ENCODE data around the gene KNCN. TPM values are rescaled to one million over a fixed set of nuclear protein-coding genes. Genes with fewer than 3 reads are reported as not detected.

KNCN gene
- total and polyA plus RNA-seq, 5 donors from 2014 or later = not detected

GRCh38 chr1:46563341-46563740 is 11.9 kb upstream of the KNCN start:
- no peaks in the 10 kb centered on the region for H3K27me3 Mint-ChIP-seq
- Histone ChIP-seq H3K4me3 (ENCODE audit: low read depth, low read length) (no peak overlapping the region), H3K27me3 (ENCODE audit: control insufficient read depth, insufficient read depth, low read length) (no peaks in the 10 kb centered on the region), H3K4me1 (ENCODE audit: control insufficient read depth, insufficient read depth, low read length, poor library complexity, severe bottlenecking) (no peaks in the 10 kb centered on the region), H3K9me3 (ENCODE audit: control insufficient read depth in 2 of 2, low read length in 2 of 2) (no peaks in the 10 kb centered on the region), H3K36me3 (ENCODE audit: control insufficient read depth, insufficient read depth, low read length) (peaks cover 49% of the 10 kb centered on the region), H3K27ac (ENCODE audit: insufficient read depth, low read length, poor library complexity, severe bottlenecking) (no peak overlapping the region)
- ATAC-seq (ENCODE audit: low read depth in 2 of 2) (no peak), DNase-seq (no peak)
- no peak overlapping the region for H3K27ac Mint-ChIP-seq
- H3K4me3 Mint-ChIP-seq = no peak overlapping the region
- H3K9me3 Mint-ChIP-seq = no peaks in the 10 kb centered on the region
- no peaks in the 10 kb centered on the region for H3K4me1 Mint-ChIP-seq
- H3K36me3 Mint-ChIP-seq = peaks cover 45% of the 10 kb centered on the region

- H3K4me3 ChIP-seq (ENCODE audit: low read depth, low read length) = no peak overlapping the region
- H3K27me3 ChIP-seq (ENCODE audit: control insufficient read depth, insufficient read depth, low read length) = no peaks in the 10 kb centered on the region
- H3K27ac ChIP-seq (ENCODE audit: insufficient read depth, low read length, poor library complexity, severe bottlenecking) = no peak overlapping the region
- Mint-ChIP-seq H3K27me3 (no peaks in the 10 kb centered on the region), H3K9me3 (no peaks in the 10 kb centered on the region), H3K4me3 (no peak overlapping the region), H3K4me1 (no peaks in the 10 kb centered on the region), H3K27ac (no peak overlapping the region), H3K36me3 (peaks cover 41% of the 10 kb centered on the region)
- ATAC-seq (ENCODE audit: low read depth in 2 of 2) (no peak), DNase-seq (no peak)
- no peaks in the 10 kb centered on the region for H3K9me3 ChIP-seq (ENCODE audit: control insufficient read depth in 2 of 2, low read length in 2 of 2)
- H3K36me3 ChIP-seq (ENCODE audit: control insufficient read depth, insufficient read depth, low read length) = peaks cover 47% of the 10 kb centered on the region
- H3K4me1 ChIP-seq (ENCODE audit: control insufficient read depth, insufficient read depth, low read length, poor library complexity, severe bottlenecking) = no peaks in the 10 kb centered on the region
Observed at GRCh38 chr1:46562498-46562897, 11.1 kb upstream of the KNCN start.

GRCh38 chr1:46558966-46559365 is 7.5 kb upstream of the KNCN start:
- no peak overlapping the region for H3K27ac ChIP-seq (ENCODE audit: insufficient read depth, low read length, poor library complexity, severe bottlenecking)
- ATAC-seq (ENCODE audit: low read depth in 2 of 2) = no peak
- peaks cover 27% of the 10 kb centered on the region for H3K36me3 ChIP-seq (ENCODE audit: control insufficient read depth, insufficient read depth, low read length)
- DNase-seq = no peak
- Mint-ChIP-seq H3K9me3 (no peaks in the 10 kb centered on the region), H3K27ac (no peak overlapping the region), H3K36me3 (peaks cover 23% of the 10 kb centered on the region), H3K27me3 (no peaks in the 10 kb centered on the region), H3K4me1 (no peaks in the 10 kb centered on the region), H3K4me3 (no peak overlapping the region)
- H3K4me1 ChIP-seq (ENCODE audit: control insufficient read depth, insufficient read depth, low read length, poor library complexity, severe bottlenecking) = no peaks in the 10 kb centered on the region
- no peaks in the 10 kb centered on the region for H3K9me3 ChIP-seq (ENCODE audit: control insufficient read depth in 2 of 2, low read length in 2 of 2)
- no peaks in the 10 kb centered on the region for H3K27me3 ChIP-seq (ENCODE audit: control insufficient read depth, insufficient read depth, low read length)
- H3K4me3 ChIP-seq (ENCODE audit: low read depth, low read length) = no peak overlapping the region

- Mint-ChIP-seq H3K9me3 (no peaks in the 10 kb centered on the region), H3K27ac (peak overlapping the region in 1 of 3 donors; percentile 28), H3K4me1 (no peaks in the 10 kb centered on the region), H3K27me3 (no peaks in the 10 kb centered on the region), H3K4me3 (no peak overlapping the region), H3K36me3 (peaks cover 20% of the 10 kb centered on the region)
- Histone ChIP-seq H3K27me3 (ENCODE audit: control insufficient read depth, insufficient read depth, low read length) (no peaks in the 10 kb centered on the region), H3K9me3 (ENCODE audit: control insufficient read depth in 2 of 2, low read length in 2 of 2) (no peaks in the 10 kb centered on the region), H3K4me3 (ENCODE audit: low read depth, low read length) (no peak overlapping the region), H3K4me1 (ENCODE audit: control insufficient read depth, insufficient read depth, low read length, poor library complexity, severe bottlenecking) (no peaks in the 10 kb centered on the region), H3K36me3 (ENCODE audit: control insufficient read depth, insufficient read depth, low read length) (peaks cover 27% of the 10 kb centered on the region), H3K27ac (ENCODE audit: insufficient read depth, low read length, poor library complexity, severe bottlenecking) (no peak overlapping the region)
- no peak for DNase-seq
- no peak for ATAC-seq (ENCODE audit: low read depth in 2 of 2)
Observed at GRCh38 chr1:46558141-46558963, 6.9 kb upstream of the KNCN start.

GRCh38 chr1:46557403-46557802 is 6.0 kb upstream of the KNCN start:
- Mint-ChIP-seq H3K9me3 (no peaks in the 10 kb centered on the region), H3K4me3 (no peak overlapping the region), H3K4me1 (no peaks in the 10 kb centered on the region), H3K27ac (peak overlapping the region in 1 of 3 donors; percentile 28), H3K36me3 (peaks cover 11% of the 10 kb centered on the region), H3K27me3 (no peaks in the 10 kb centered on the region)
- Histone ChIP-seq H3K36me3 (ENCODE audit: control insufficient read depth, insufficient read depth, low read length) (peaks cover 22% of the 10 kb centered on the region), H3K27ac (ENCODE audit: insufficient read depth, low read length, poor library complexity, severe bottlenecking) (no peak overlapping the region), H3K9me3 (ENCODE audit: control insufficient read depth in 2 of 2, low read length in 2 of 2) (no peaks in the 10 kb centered on the region), H3K4me1 (ENCODE audit: control insufficient read depth, insufficient read depth, low read length, poor library complexity, severe bottlenecking) (no peaks in the 10 kb centered on the region), H3K4me3 (ENCODE audit: low read depth, low read length) (no peak overlapping the region), H3K27me3 (ENCODE audit: control insufficient read depth, insufficient read depth, low read length) (no peaks in the 10 kb centered on the region)
- no peak for ATAC-seq (ENCODE audit: low read depth in 2 of 2)
- no peak for DNase-seq

- no peaks in the 10 kb centered on the region for H3K27me3 Mint-ChIP-seq
- DNase-seq = no peak
- H3K27ac Mint-ChIP-seq = peak overlapping the region in 1 of 3 donors; percentile 28
- no peaks in the 10 kb centered on the region for H3K9me3 ChIP-seq (ENCODE audit: control insufficient read depth in 2 of 2, low read length in 2 of 2)
- no peaks in the 10 kb centered on the region for H3K4me1 ChIP-seq (ENCODE audit: control insufficient read depth, insufficient read depth, low read length, poor library complexity, severe bottlenecking)
- no peaks in the 10 kb centered on the region for H3K4me1 Mint-ChIP-seq
- no peak overlapping the region for H3K27ac ChIP-seq (ENCODE audit: insufficient read depth, low read length, poor library complexity, severe bottlenecking)
- peaks cover 22% of the 10 kb centered on the region for H3K36me3 ChIP-seq (ENCODE audit: control insufficient read depth, insufficient read depth, low read length)
- H3K4me3 ChIP-seq (ENCODE audit: low read depth, low read length) = no peak overlapping the region
- peaks cover 8% of the 10 kb centered on the region for H3K36me3 Mint-ChIP-seq
- no peaks in the 10 kb centered on the region for H3K9me3 Mint-ChIP-seq
- H3K4me3 Mint-ChIP-seq = no peak overlapping the region
- no peaks in the 10 kb centered on the region for H3K27me3 ChIP-seq (ENCODE audit: control insufficient read depth, insufficient read depth, low read length)
- ATAC-seq (ENCODE audit: low read depth in 2 of 2) = no peak
Observed at GRCh38 chr1:46556822-46557221, 5.4 kb upstream of the KNCN start.

- Histone ChIP-seq H3K4me3 (ENCODE audit: low read depth, low read length) (no peak overlapping the region), H3K9me3 (ENCODE audit: control insufficient read depth in 2 of 2, low read length in 2 of 2) (no peaks in the 10 kb centered on the region), H3K36me3 (ENCODE audit: control insufficient read depth, insufficient read depth, low read length) (peaks cover 14% of the 10 kb centered on the region), H3K27me3 (ENCODE audit: control insufficient read depth, insufficient read depth, low read length) (no peaks in the 10 kb centered on the region), H3K27ac (ENCODE audit: insufficient read depth, low read length, poor library complexity, severe bottlenecking) (no peak overlapping the region), H3K4me1 (ENCODE audit: control insufficient read depth, insufficient read depth, low read length, poor library complexity, severe bottlenecking) (no peaks in the 10 kb centered on the region)
- H3K27ac Mint-ChIP-seq = peak overlapping the region in 1 of 3 donors; percentile 42
- ATAC-seq (ENCODE audit: low read depth in 2 of 2) (no peak), DNase-seq (no peak)
- peaks cover 4% of the 10 kb centered on the region for H3K36me3 Mint-ChIP-seq
- H3K4me1 Mint-ChIP-seq = no peaks in the 10 kb centered on the region
- H3K9me3 Mint-ChIP-seq = no peaks in the 10 kb centered on the region
- H3K27me3 Mint-ChIP-seq = no peaks in the 10 kb centered on the region
- H3K4me3 Mint-ChIP-seq = no peak overlapping the region
Observed at GRCh38 chr1:46555826-46556619, 4.6 kb upstream of the KNCN start.

Measured in CD4-positive, CD25-positive, alpha-beta regulatory T cell (primary cell).